Measurements from ENCODE around the gene STEAP1B.
"Not testable (repeated sequence)": the region's sequence is repeated elsewhere in the genome, so short reads cannot be mapped to it uniquely, and the experiment has no call there.

STEAP1B gene

GRCh38 chr7:22499888-22500689, at the start of gene STEAP1B:
STEAP1B (minus strand) TSS chr7:22500188; CDS start chr7:22494855, 5,333 bp downstream.
- not testable (repeated sequence) for H3K4me3 ChIP-seq (ENCODE audit: low read depth, low read length)
- peak; percentile 41 for DNase-seq (ENCODE audit: low read depth)
- peak; percentile 86 for TF ChIP-seq CTCF (IDR thresholded peaks at IDR 0.05; ENCODE audit: control insufficient read depth, extremely low read depth, insufficient read depth)

- no peak for DNase-seq (ENCODE audit: low read depth)
- H3K4me3 ChIP-seq (ENCODE audit: low read depth, low read length) = no peak overlapping the region
- TF ChIP-seq CTCF (IDR thresholded peaks at IDR 0.05; ENCODE audit: control insufficient read depth, extremely low read depth, insufficient read depth) = no peak
Observed at GRCh38 chr7:22549051-22549450, 49.1 kb upstream of the STEAP1B start.

GRCh38 chr7:22548313-22548712, 48.3 kb upstream of the STEAP1B start:
- DNase-seq (ENCODE audit: low read depth) = no peak
- no peak for TF ChIP-seq CTCF (IDR thresholded peaks at IDR 0.05; ENCODE audit: control insufficient read depth, extremely low read depth, insufficient read depth)
- no peak overlapping the region for H3K4me3 ChIP-seq (ENCODE audit: low read depth, low read length)

- DNase-seq (ENCODE audit: low read depth) = no peak
- no peak for TF ChIP-seq CTCF (IDR thresholded peaks at IDR 0.05; ENCODE audit: control insufficient read depth, extremely low read depth, insufficient read depth)
- H3K4me3 ChIP-seq (ENCODE audit: low read depth, low read length) = no peak overlapping the region
Observed at GRCh38 chr7:22546769-22547168, 46.8 kb upstream of the STEAP1B start.

GRCh38 chr7:22545529-22545928, 45.5 kb upstream of the STEAP1B start:
- H3K4me3 ChIP-seq (ENCODE audit: low read depth, low read length) = no peak overlapping the region
- no peak for TF ChIP-seq CTCF (IDR thresholded peaks at IDR 0.05; ENCODE audit: control insufficient read depth, extremely low read depth, insufficient read depth)
- DNase-seq (ENCODE audit: low read depth) = no peak

- DNase-seq (ENCODE audit: low read depth) = no peak
- no peak for TF ChIP-seq CTCF (IDR thresholded peaks at IDR 0.05; ENCODE audit: control insufficient read depth, extremely low read depth, insufficient read depth)
- no peak overlapping the region for H3K4me3 ChIP-seq (ENCODE audit: low read depth, low read length)
Observed at GRCh38 chr7:22544245-22544644, 44.3 kb upstream of the STEAP1B start.

- DNase-seq (ENCODE audit: low read depth) = no peak
- no peak for TF ChIP-seq CTCF (IDR thresholded peaks at IDR 0.05; ENCODE audit: control insufficient read depth, extremely low read depth, insufficient read depth)
- no peak overlapping the region for H3K4me3 ChIP-seq (ENCODE audit: low read depth, low read length)
Observed at GRCh38 chr7:22543169-22543568, 43.2 kb upstream of the STEAP1B start.

Data from LNCaP clone FGC (cell line).